GM23338 (cell line): ENCODE measurements around the gene TXNL4B. TPM values are rescaled to one million over a fixed set of nuclear protein-coding genes. Genes with fewer than 3 reads are reported as not detected.

ENCODE experiments used
- ATAC-seq: fragments of 200-7000 bp; cut with Tn5 transposase; 3 replicates; pipeline ENCODE4 v1.9.1; 2020
- DNase-seq: peaks from one replicate; pipeline ENCODE4 v3.0.0-alpha.2; 2015; ENCODE audit warnings: low spot score
- H2AFZ ChIP-seq: fragments of 200-600 bp; sonication (generic); 2 replicates; pipeline ENCODE4 v1.8.0; 2016; ENCODE audit warnings: antibody characterized with exemption, mild to moderate bottlenecking, moderate library complexity
- H3F3A ChIP-seq: fragments of 200-600 bp; sonication (generic); replicated peaks from 2 replicates; pipeline ENCODE4 v1.8.0; 2017; ENCODE audit warnings: antibody characterized with exemption, mixed run types, low read depth
- H3K27ac ChIP-seq: fragments of 200-600 bp; sonication (generic); 2 replicates; pipeline ENCODE4 v1.6.1; 2016; ENCODE audit warnings: low read depth
- H3K27me3 ChIP-seq: fragments of 200-600 bp; sonication (generic); 2 replicates; pipeline ENCODE4 v1.8.0; 2016; ENCODE audit warnings: mild to moderate bottlenecking, mixed run types, moderate library complexity; ENCODE audit not compliant: insufficient read depth
- H3K36me3 ChIP-seq: fragments of 200-600 bp; sonication (generic); 2 replicates; pipeline ENCODE4 v1.8.0; 2016; ENCODE audit warnings: mild to moderate bottlenecking; ENCODE audit not compliant: insufficient read depth
- H3K4me1 ChIP-seq: fragments of 200-600 bp; sonication (generic); 2 replicates; pipeline ENCODE4 v1.8.0; 2016; ENCODE audit warnings: mild to moderate bottlenecking, moderate library complexity; ENCODE audit not compliant: insufficient read depth
- H3K4me2 ChIP-seq: fragments of 200-600 bp; sonication (generic); 2 replicates; pipeline ENCODE4 v1.7.1; 2017; ENCODE audit warnings: mixed run types
- H3K4me3 ChIP-seq: fragments of 200-600 bp; sonication (generic); 2 replicates; pipeline ENCODE4 v1.6.1; 2016; ENCODE audit warnings: mixed run types
- H3K79me2 ChIP-seq: fragments of 200-600 bp; sonication (generic); replicated peaks from 2 replicates; pipeline ENCODE4 v1.8.0; 2017; ENCODE audit warnings: mild to moderate bottlenecking; ENCODE audit not compliant: insufficient read depth
- H3K9me2 ChIP-seq: fragments of 200-600 bp; sonication (generic); 2 replicates; pipeline ENCODE4 v1.8.0; 2017; ENCODE audit not compliant: insufficient read depth
- H4K20me1 ChIP-seq: fragments of 200-600 bp; sonication (generic); replicated peaks from 2 replicates; pipeline ENCODE4 v1.8.0; 2017; ENCODE audit warnings: mild to moderate bottlenecking; ENCODE audit not compliant: insufficient read depth
- H3K27ac Mint-ChIP-seq: 2 replicates; pipeline ENCODE4 v1.8.0; 2020; ENCODE audit warnings: inconsistent platforms, mild to moderate bottlenecking, moderate library complexity, mixed read lengths
- H3K27me3 Mint-ChIP-seq: 3 replicates; pipeline ENCODE4 v1.8.0; 2022; ENCODE audit warnings: low read depth, mild to moderate bottlenecking, moderate library complexity, mixed read lengths, inconsistent platforms; ENCODE audit not compliant: insufficient read depth, poor library complexity
- H3K36me3 Mint-ChIP-seq: 3 replicates; pipeline ENCODE4 v1.8.0; 2021; ENCODE audit warnings: low read depth, mild to moderate bottlenecking, inconsistent platforms, moderate library complexity, mixed read lengths
- H3K4me1 Mint-ChIP-seq: 3 replicates; pipeline ENCODE4 v1.8.0; 2020; ENCODE audit warnings: mild to moderate bottlenecking, inconsistent platforms, mixed read lengths
- H3K4me3 Mint-ChIP-seq: 3 replicates; pipeline ENCODE4 v1.8.0; 2021; ENCODE audit warnings: moderate library complexity, mild to moderate bottlenecking, inconsistent platforms, mixed read lengths
- H3K9me3 Mint-ChIP-seq: 3 replicates; pipeline ENCODE4 v1.8.0; 2020; ENCODE audit warnings: moderate library complexity, mild to moderate bottlenecking, inconsistent platforms, mixed read lengths
- CREB1 ChIP-seq: fragments of 250-450 bp; sonication (Bioruptor Pico); IDR thresholded peaks from 2 replicates; pipeline ENCODE4 v1.5.0; 2020; ENCODE audit warnings: low read depth, mild to moderate bottlenecking, moderate library complexity
- CTCF ChIP-seq, 2 experiments: fragments of 200-600 bp in 1 of 2; sonication (generic) in 1 of 2; conservative IDR thresholded peaks; 2 replicates each; pipeline versions ENCODE4 v1.5.1 to v1.6.1; 2016 to 2017; ENCODE audit warnings: antibody characterized with exemption in 2 of 2, low read depth in 2 of 2, mild to moderate bottlenecking in 2 of 2, moderate library complexity in 1 of 2
- POLR2AphosphoS5 ChIP-seq: IDR thresholded peaks from 2 replicates; pipeline ENCODE4 v1.6.1; 2016; ENCODE audit warnings: antibody characterized with exemption, low read depth
- polyA plus RNA-seq: library from polyadenylated mRNA; unstranded; fragments of >200 nt; fragmentation: Nextera tagmentation; extraction: Ambion mirVana; gene quantifications from 2 replicates; pipeline ENCODE4 v1.2.1, GENCODE V29; 2016
- total RNA-seq: library from RNA; depleted of rRNA; stranded (reverse); fragments of >200 nt; shearing (Covaris generic); gene quantifications from 2 replicates; pipeline ENCODE4 v1.2.3, GENCODE V29; 2014
- TF ChIP-seq, protein P1 (sequence below): fragments of 250-450 bp; sonication (Bioruptor Pico); IDR thresholded peaks from 2 replicates; pipeline ENCODE4 v1.5.0; 2020; ENCODE audit warnings: mild to moderate bottlenecking, moderate library complexity

Gene TXNL4B
- total and polyA plus RNA-seq, 2 experiments from 2014 or later: 3.7 to 8.9 TPM

GRCh38 chr16:72137380-72138063, 44.1 kb upstream of the TXNL4B start (continued):
- TF ChIP-seq, protein P1, sequence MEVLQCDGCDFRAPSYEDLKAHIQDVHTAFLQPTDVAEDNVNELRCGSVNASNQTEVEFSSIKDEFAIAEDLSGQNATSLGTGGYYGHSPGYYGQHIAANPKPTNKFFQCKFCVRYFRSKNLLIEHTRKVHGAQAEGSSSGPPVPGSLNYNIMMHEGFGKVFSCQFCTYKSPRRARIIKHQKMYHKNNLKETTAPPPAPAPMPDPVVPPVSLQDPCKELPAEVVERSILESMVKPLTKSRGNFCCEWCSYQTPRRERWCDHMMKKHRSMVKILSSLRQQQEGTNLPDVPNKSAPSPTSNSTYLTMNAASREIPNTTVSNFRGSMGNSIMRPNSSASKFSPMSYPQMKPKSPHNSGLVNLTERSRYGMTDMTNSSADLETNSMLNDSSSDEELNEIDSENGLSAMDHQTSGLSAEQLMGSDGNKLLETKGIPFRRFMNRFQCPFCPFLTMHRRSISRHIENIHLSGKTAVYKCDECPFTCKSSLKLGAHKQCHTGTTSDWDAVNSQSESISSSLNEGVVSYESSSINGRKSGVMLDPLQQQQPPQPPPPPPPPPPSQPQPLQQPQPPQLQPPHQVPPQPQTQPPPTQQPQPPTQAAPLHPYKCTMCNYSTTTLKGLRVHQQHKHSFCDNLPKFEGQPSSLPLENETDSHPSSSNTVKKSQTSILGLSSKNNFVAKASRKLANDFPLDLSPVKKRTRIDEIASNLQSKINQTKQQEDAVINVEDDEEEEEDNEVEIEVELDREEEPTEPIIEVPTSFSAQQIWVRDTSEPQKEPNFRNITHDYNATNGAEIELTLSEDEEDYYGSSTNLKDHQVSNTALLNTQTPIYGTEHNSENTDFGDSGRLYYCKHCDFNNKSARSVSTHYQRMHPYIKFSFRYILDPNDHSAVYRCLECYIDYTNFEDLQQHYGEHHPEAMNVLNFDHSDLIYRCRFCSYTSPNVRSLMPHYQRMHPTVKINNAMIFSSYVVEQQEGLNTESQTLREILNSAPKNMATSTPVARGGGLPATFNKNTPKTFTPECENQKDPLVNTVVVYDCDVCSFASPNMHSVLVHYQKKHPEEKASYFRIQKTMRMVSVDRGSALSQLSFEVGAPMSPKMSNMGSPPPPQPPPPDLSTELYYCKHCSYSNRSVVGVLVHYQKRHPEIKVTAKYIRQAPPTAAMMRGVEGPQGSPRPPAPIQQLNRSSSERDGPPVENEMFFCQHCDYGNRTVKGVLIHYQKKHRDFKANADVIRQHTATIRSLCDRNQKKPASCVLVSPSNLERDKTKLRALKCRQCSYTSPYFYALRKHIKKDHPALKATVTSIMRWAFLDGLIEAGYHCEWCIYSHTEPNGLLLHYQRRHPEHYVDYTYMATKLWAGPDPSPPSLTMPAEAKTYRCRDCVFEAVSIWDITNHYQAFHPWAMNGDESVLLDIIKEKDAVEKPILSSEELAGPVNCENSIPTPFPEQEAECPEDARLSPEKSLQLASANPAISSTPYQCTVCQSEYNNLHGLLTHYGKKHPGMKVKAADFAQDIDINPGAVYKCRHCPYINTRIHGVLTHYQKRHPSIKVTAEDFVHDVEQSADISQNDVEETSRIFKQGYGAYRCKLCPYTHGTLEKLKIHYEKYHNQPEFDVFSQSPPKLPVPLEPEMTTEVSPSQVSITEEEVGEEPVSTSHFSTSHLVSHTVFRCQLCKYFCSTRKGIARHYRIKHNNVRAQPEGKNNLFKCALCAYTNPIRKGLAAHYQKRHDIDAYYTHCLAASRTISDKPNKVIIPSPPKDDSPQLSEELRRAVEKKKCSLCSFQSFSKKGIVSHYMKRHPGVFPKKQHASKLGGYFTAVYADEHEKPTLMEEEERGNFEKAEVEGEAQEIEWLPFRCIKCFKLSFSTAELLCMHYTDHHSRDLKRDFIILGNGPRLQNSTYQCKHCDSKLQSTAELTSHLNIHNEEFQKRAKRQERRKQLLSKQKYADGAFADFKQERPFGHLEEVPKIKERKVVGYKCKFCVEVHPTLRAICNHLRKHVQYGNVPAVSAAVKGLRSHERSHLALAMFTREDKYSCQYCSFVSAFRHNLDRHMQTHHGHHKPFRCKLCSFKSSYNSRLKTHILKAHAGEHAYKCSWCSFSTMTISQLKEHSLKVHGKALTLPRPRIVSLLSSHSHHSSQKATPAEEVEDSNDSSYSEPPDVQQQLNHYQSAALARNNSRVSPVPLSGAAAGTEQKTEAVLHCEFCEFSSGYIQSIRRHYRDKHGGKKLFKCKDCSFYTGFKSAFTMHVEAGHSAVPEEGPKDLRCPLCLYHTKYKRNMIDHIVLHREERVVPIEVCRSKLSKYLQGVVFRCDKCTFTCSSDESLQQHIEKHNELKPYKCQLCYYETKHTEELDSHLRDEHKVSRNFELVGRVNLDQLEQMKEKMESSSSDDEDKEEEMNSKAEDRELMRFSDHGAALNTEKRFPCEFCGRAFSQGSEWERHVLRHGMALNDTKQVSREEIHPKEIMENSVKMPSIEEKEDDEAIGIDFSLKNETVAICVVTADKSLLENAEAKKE: no peak

GRCh38 chr16:72134507-72134906, 41.1 kb upstream of the TXNL4B start:
- Histone ChIP-seq H3K9me2 (no peaks in the 10 kb centered on the region), H4K20me1 (no peaks in the 10 kb centered on the region), H3K79me2 (no peaks in the 10 kb centered on the region), H3F3A (no peaks in the 10 kb centered on the region), H3K36me3 (no peaks in the 10 kb centered on the region), H3K27me3 (no peaks in the 10 kb centered on the region), H3K4me3 (no peak overlapping the region), H3K27ac (no peak overlapping the region), H2AFZ (no peak overlapping the region), H3K4me2 (no peak overlapping the region), H3K4me1 (no peaks in the 10 kb centered on the region; the same call in 1 of the 2 replicates)
- TF ChIP-seq CREB1 (CRISPR knock-in tag) (no peak), POLR2AphosphoS5 (no peak), CTCF (conservative IDR thresholded peaks at IDR 0.05; ENCODE audit: low read depth in 2 of 2) (no peak)
- H3K36me3 Mint-ChIP-seq: no peaks in the 10 kb centered on the region; the same call in 2 of the 3 replicates
- DNase-seq: no peak
- H3K9me3 Mint-ChIP-seq: no peaks in the 10 kb centered on the region
- H3K4me3 Mint-ChIP-seq: no peak overlapping the region
- no peak for ATAC-seq
- peaks cover 15% of the 10 kb centered on the region for H3K4me1 Mint-ChIP-seq
- peaks cover 7% of the 10 kb centered on the region for H3K27me3 Mint-ChIP-seq
- no peak overlapping the region for H3K27ac Mint-ChIP-seq
